Thymus (tissue), 11 donors: Measurements from ENCODE around the gene CCDC149. TPM values are rescaled to one million over a fixed set of nuclear protein-coding genes. Genes with fewer than 3 reads are reported as not detected.

Experiments used
- DNase-seq, 9 donors: peaks; one replicate each; pipeline ENCODE4 v3.0.0-alpha.2; 2013; ENCODE audit warnings: low spot score in 9 of 9, low read depth in 6 of 9, missing footprints in 1 of 9
- H3K27ac ChIP-seq, 2 donors: one replicate each; pipeline ENCODE4 v1.5.1; 2013; ENCODE audit warnings: control low read depth in 1 of 2, low read depth in 1 of 2, low read length in 1 of 2, mild to moderate bottlenecking in 1 of 2, moderate library complexity in 1 of 2
- H3K27me3 ChIP-seq, 2 donors: one replicate each; pipeline ENCODE4 v1.5.1; 2013; ENCODE audit warnings: low read length in 1 of 2; ENCODE audit not compliant: control insufficient read depth in 2 of 2, insufficient read depth in 1 of 2
- H3K36me3 ChIP-seq, 2 donors: one replicate each; pipeline ENCODE4 v1.5.1; 2013; ENCODE audit warnings: low read length in 1 of 2, mild to moderate bottlenecking in 1 of 2, moderate library complexity in 1 of 2; ENCODE audit not compliant: control insufficient read depth in 2 of 2, insufficient read depth in 2 of 2
- H3K4me1 ChIP-seq, 2 donors: one replicate each; pipeline ENCODE4 v1.5.1; 2013; ENCODE audit warnings: low read length in 2 of 2; ENCODE audit not compliant: control insufficient read depth in 2 of 2, insufficient read depth in 2 of 2
- H3K4me3 ChIP-seq, 2 donors: one replicate each; pipeline ENCODE4 v1.5.1; 2013; ENCODE audit warnings: low read length in 2 of 2, control low read depth in 1 of 2, mild to moderate bottlenecking in 1 of 2
- H3K9me3 ChIP-seq, 2 donors: one replicate each; pipeline ENCODE4 v1.5.1; 2013; ENCODE audit warnings: low read length in 1 of 2, mild to moderate bottlenecking in 1 of 2; ENCODE audit not compliant: control insufficient read depth in 2 of 2, insufficient read depth in 1 of 2
- whole genome bisulfite sequencing: extraction: QIAGEN DNeasy Blood & Tissue Kit; methylation state at CpG from one replicate; pipeline ENCODE4 v1.1.7; 2013; 5-methylcytosine and 5-hydroxymethylcytosine counted together
- polyA plus RNA-seq: library from polyadenylated mRNA; stranded (reverse); fragments of 200-250 nt; gene quantifications from one replicate; pipeline ENCODE4 v1.2.3, GENCODE V29; 2013
- total RNA-seq: library from RNA; stranded (reverse); fragments of 120-200 nt; gene quantifications from one replicate; pipeline ENCODE4 v1.2.4, GENCODE V29; 2013
- donor health status: healthy.

The CCDC149 gene
- total and polyA plus RNA-seq, 2 donors, result 1.5 to 6.2 TPM

DNA sequence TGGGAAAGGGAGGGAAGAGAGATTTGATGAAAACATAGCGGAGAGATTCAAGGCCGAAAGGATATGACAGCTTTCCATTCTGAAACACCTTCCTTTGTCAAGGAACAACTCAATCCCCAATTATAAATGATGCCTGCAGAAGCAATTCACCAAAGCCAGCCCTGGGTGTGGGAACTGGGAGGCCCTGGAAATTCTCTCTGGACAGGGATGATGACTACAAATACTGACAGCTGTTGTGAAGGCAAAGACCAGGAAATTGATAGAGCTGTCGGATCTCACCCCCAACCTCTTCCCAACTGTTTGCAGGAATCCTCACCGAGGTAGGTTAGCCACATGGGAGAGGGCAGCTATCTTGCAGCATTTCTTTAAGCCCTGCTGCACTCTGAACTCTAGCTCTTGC lies 54.3 kb downstream of the CCDC149 start:
- Histone ChIP-seq H3K27ac (no peak overlapping the region), H3K4me1 (no peaks in the 10 kb centered on the region), H3K36me3 (no peaks in the 10 kb centered on the region), H3K4me3 (no peak overlapping the region), H3K9me3 (no peaks in the 10 kb centered on the region), H3K27me3 (no peaks in the 10 kb centered on the region)
- no peak for DNase-seq
- 93% methylated on average over 4 of the region's 4 CpGs for WGBS

GRCh38 chr4:24858026-24858425 lies 54.8 kb downstream of the CCDC149 start:
- Histone ChIP-seq H3K4me3 (no peak overlapping the region), H3K27me3 (no peaks in the 10 kb centered on the region), H3K9me3 (no peaks in the 10 kb centered on the region), H3K36me3 (no peaks in the 10 kb centered on the region), H3K4me1 (no peaks in the 10 kb centered on the region), H3K27ac (no peak overlapping the region)
- DNase-seq, result no peak
- 77% methylated on average over 3 of the region's 3 CpGs for WGBS

- Histone ChIP-seq H3K4me3 (no peak overlapping the region), H3K4me1 (no peaks in the 10 kb centered on the region), H3K36me3 (no peaks in the 10 kb centered on the region), H3K27ac (no peak overlapping the region), H3K27me3 (no peaks in the 10 kb centered on the region), H3K9me3 (no peaks in the 10 kb centered on the region)
- 95% methylated on average over 9 of the region's 9 CpGs for WGBS
- no peak for DNase-seq
Measured at GRCh38 chr4:24856586-24856985, 56.3 kb downstream of the CCDC149 start.

DNA sequence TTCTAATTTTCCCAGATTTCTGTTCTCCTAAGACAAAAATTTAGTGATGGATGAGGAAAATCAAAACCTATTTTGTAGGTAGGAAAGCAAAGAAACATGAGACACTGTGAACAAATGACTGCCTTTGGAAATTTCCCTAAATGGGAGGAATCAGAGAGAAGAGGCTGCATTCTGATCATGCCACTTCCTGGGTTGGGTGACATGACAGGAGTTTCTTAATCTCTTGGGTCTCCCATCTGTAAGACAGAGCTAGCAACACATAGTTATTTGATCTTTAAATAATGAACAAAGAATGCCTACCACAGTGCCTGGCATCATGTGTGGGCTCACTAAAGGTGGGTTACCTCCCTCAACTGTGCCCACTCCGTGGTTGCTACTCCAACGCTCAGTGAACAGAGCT lies 57.1 kb downstream of the CCDC149 start:
- Histone ChIP-seq H3K4me1 (no peaks in the 10 kb centered on the region), H3K36me3 (no peaks in the 10 kb centered on the region), H3K4me3 (no peak overlapping the region), H3K27me3 (no peaks in the 10 kb centered on the region), H3K9me3 (no peaks in the 10 kb centered on the region), H3K27ac (no peak overlapping the region)
- over 99% methylated on average over 2 of the region's 2 CpGs for WGBS
- no peak for DNase-seq

GRCh38 chr4:24853142-24853541 lies 59.7 kb downstream of the CCDC149 start:
- DNase-seq, result no peak
- H3K36me3 ChIP-seq, result no peaks in the 10 kb centered on the region
- H3K27ac ChIP-seq, result no peak overlapping the region
- 98% methylated on average over 5 of the region's 5 CpGs for WGBS
- no peak overlapping the region for H3K4me3 ChIP-seq
- H3K9me3 ChIP-seq, result no peaks in the 10 kb centered on the region
- H3K4me1 ChIP-seq, result no peaks in the 10 kb centered on the region
- no peaks in the 10 kb centered on the region for H3K27me3 ChIP-seq

GRCh38 chr4:24850674-24851073 lies 62.2 kb downstream of the CCDC149 start:
- H3K36me3 ChIP-seq, result no peaks in the 10 kb centered on the region
- no peak for DNase-seq
- H3K4me1 ChIP-seq, result no peaks in the 10 kb centered on the region
- WGBS, result 95% methylated on average over 1 of the region's 1 CpG
- H3K27ac ChIP-seq, result no peak overlapping the region
- no peaks in the 10 kb centered on the region for H3K9me3 ChIP-seq
- H3K27me3 ChIP-seq, result no peaks in the 10 kb centered on the region
- H3K4me3 ChIP-seq, result no peak overlapping the region

- Histone ChIP-seq H3K36me3 (no peaks in the 10 kb centered on the region), H3K27me3 (no peaks in the 10 kb centered on the region), H3K4me1 (no peaks in the 10 kb centered on the region), H3K4me3 (no peak overlapping the region), H3K27ac (no peak overlapping the region), H3K9me3 (no peaks in the 10 kb centered on the region)
- WGBS, result 96% methylated on average over 2 of the region's 2 CpGs
- no peak for DNase-seq
Measured at GRCh38 chr4:24849756-24850155, 63.1 kb downstream of the CCDC149 start.

- 95% methylated on average over 4 of the region's 4 CpGs for WGBS
- Histone ChIP-seq H3K27ac (no peak overlapping the region), H3K4me1 (no peaks in the 10 kb centered on the region), H3K36me3 (no peaks in the 10 kb centered on the region), H3K27me3 (no peaks in the 10 kb centered on the region), H3K9me3 (no peaks in the 10 kb centered on the region), H3K4me3 (no peak overlapping the region)
- DNase-seq, result no peak
Measured at GRCh38 chr4:24849351-24849750, 63.5 kb downstream of the CCDC149 start.

GRCh38 chr4:24846716-24847115 lies 66.1 kb downstream of the CCDC149 start:
- no peaks in the 10 kb centered on the region for H3K36me3 ChIP-seq
- no peaks in the 10 kb centered on the region for H3K27me3 ChIP-seq
- H3K4me3 ChIP-seq, result no peak overlapping the region
- H3K9me3 ChIP-seq, result no peaks in the 10 kb centered on the region
- DNase-seq, result no peak
- WGBS, result 97% methylated on average over 5 of the region's 5 CpGs
- no peaks in the 10 kb centered on the region for H3K4me1 ChIP-seq
- H3K27ac ChIP-seq, result no peak overlapping the region

DNA sequence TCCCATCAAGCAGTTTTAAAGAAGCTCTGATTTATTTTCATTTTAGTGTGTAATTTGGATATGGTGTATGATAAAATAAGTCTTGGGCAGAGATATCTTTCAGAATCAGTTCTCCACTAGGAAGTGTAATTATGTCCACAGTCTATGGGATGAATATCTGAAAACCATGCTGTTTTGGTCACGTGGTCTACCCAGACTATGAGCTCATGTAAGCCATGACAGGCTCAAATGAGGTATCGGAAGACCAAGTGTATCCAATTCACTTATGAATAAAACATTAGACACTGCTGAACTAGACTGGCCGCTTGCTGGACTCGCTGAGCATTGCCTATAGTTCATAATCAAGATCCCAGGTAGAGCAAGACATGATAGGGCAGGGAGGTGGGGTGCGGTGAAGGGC lies 66.9 kb downstream of the CCDC149 start:
- DNase-seq, result no peak
- Histone ChIP-seq H3K27ac (no peak overlapping the region), H3K4me3 (no peak overlapping the region), H3K27me3 (no peaks in the 10 kb centered on the region), H3K36me3 (no peaks in the 10 kb centered on the region), H3K4me1 (no peaks in the 10 kb centered on the region), H3K9me3 (no peaks in the 10 kb centered on the region)
- 93% methylated on average over 5 of the region's 5 CpGs for WGBS
